Activated naive CD8-positive, alpha-beta T cell (primary cell): ENCODE data around the gene C11orf52.
A peak's percentile ranks its signal among the peaks of the same experiment; 100 is the strongest.

Experiments used
- H3K27ac Mint-ChIP-seq: one replicate; pipeline ENCODE4 v1.8.0; 2021; ENCODE audit warnings: mixed read lengths
- H3K27me3 Mint-ChIP-seq: one replicate; pipeline ENCODE4 v1.8.0; 2021; ENCODE audit warnings: mixed read lengths
- H3K36me3 Mint-ChIP-seq: one replicate; pipeline ENCODE4 v1.8.0; 2021; ENCODE audit warnings: mixed read lengths
- H3K4me1 Mint-ChIP-seq: one replicate; pipeline ENCODE4 v1.8.0; 2021; ENCODE audit warnings: low read depth, mixed read lengths
- H3K4me3 Mint-ChIP-seq: one replicate; pipeline ENCODE4 v1.8.0; 2021; ENCODE audit warnings: mild to moderate bottlenecking, mixed read lengths
- H3K9me3 Mint-ChIP-seq: one replicate; pipeline ENCODE4 v1.8.0; 2021; ENCODE audit warnings: low read depth, mixed read lengths

The C11orf52 gene

GRCh38 chr11:111942829-111943228, 24.1 kb downstream of the C11orf52 start:
- Mint-ChIP-seq H3K36me3 (peaks cover 11% of the 10 kb centered on the region), H3K27ac (peak overlapping the region; percentile 81), H3K27me3 (no peaks in the 10 kb centered on the region), H3K4me1 (peaks cover 51% of the 10 kb centered on the region), H3K4me3 (no peak overlapping the region), H3K9me3 (no peaks in the 10 kb centered on the region)

DNA sequence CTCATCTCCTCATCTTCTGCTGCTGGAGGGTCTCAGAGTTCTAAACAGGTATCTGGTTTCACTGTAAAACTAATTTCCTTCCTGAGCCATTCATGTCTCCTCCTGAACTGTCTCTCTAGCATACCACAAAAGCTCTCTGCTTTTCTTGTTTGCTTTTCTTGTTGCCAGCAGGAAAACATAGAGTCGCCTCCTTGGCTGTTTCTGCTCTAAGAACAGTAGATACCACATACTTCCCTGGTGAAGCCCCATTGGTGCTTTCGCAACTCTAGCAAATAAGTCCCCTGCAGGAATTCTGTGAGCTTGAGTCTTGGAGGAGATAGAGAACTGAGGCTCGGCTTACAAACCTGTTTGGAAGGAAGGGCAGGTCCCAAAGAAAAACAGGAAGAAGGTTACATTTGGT, 25.4 kb downstream of the C11orf52 start:
- Mint-ChIP-seq H3K27ac (peak overlapping the region; percentile 99), H3K36me3 (peaks cover 12% of the 10 kb centered on the region), H3K27me3 (no peaks in the 10 kb centered on the region), H3K4me3 (peak overlapping the region; percentile 78), H3K9me3 (no peaks in the 10 kb centered on the region), H3K4me1 (peaks cover 44% of the 10 kb centered on the region)

GRCh38 chr11:111944651-111945051, 25.9 kb downstream of the C11orf52 start:
- Mint-ChIP-seq H3K36me3 (peaks cover 15% of the 10 kb centered on the region), H3K4me1 (peaks cover 45% of the 10 kb centered on the region), H3K4me3 (peak overlapping the region; percentile 78), H3K27me3 (no peaks in the 10 kb centered on the region), H3K9me3 (no peaks in the 10 kb centered on the region), H3K27ac (peak overlapping the region; percentile 99)

GRCh38 chr11:111945198-111945597, 26.5 kb downstream of the C11orf52 start:
- Mint-ChIP-seq H3K4me1 (peaks cover 48% of the 10 kb centered on the region), H3K27ac (peak overlapping the region; percentile 99), H3K36me3 (peaks cover 18% of the 10 kb centered on the region)

GRCh38 chr11:111946499-111946898, 27.8 kb downstream of the C11orf52 start:
- peaks cover 40% of the 10 kb centered on the region for H3K4me1 Mint-ChIP-seq
- H3K4me3 Mint-ChIP-seq, result no peak overlapping the region
- H3K36me3 Mint-ChIP-seq, result peaks cover 11% of the 10 kb centered on the region
- H3K27ac Mint-ChIP-seq, result no peak overlapping the region
- no peaks in the 10 kb centered on the region for H3K9me3 Mint-ChIP-seq
- no peaks in the 10 kb centered on the region for H3K27me3 Mint-ChIP-seq

More at GRCh38 chr11:111945198-111945597, 26.5 kb downstream of the C11orf52 start:
- peak overlapping the region; percentile 78 for H3K4me3 Mint-ChIP-seq
- H3K27me3 Mint-ChIP-seq, result no peaks in the 10 kb centered on the region
- H3K9me3 Mint-ChIP-seq, result no peaks in the 10 kb centered on the region

DNA sequence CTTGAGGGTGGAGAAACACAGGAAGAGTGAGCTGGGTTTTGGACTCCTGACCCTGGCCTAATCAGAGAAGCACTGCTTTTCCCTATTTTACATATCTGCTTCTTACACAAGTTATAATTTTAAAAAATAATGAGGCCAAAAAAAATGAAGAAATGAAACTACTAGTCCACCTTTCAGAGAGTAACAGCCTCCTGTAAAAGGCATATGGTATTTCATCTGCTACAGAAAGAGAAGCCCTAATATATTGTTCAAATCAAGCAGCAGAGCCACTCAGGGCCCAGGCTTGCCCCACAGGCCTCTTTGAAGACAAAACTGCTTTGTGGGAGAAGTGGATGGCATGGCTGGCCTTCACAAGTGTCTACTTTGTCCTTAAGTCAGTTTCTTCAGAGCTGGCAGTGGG, 28.4 kb downstream of the C11orf52 start:
- Mint-ChIP-seq H3K27ac (peak overlapping the region; percentile 70), H3K36me3 (peaks cover 11% of the 10 kb centered on the region), H3K9me3 (no peaks in the 10 kb centered on the region), H3K27me3 (no peaks in the 10 kb centered on the region), H3K4me1 (peaks cover 40% of the 10 kb centered on the region), H3K4me3 (no peak overlapping the region)

GRCh38 chr11:111949519-111950426, 31.1 kb downstream of the C11orf52 start:
- peaks cover 24% of the 10 kb centered on the region for H3K4me1 Mint-ChIP-seq
- H3K9me3 Mint-ChIP-seq, result no peaks in the 10 kb centered on the region
- H3K36me3 Mint-ChIP-seq, result peaks cover 9% of the 10 kb centered on the region
- peak overlapping the region; percentile 72 for H3K27ac Mint-ChIP-seq
- no peaks in the 10 kb centered on the region for H3K27me3 Mint-ChIP-seq
- peak overlapping the region; percentile 38 for H3K4me3 Mint-ChIP-seq

- Mint-ChIP-seq H3K27ac (no peak overlapping the region), H3K4me1 (peaks cover 14% of the 10 kb centered on the region), H3K36me3 (peaks cover 9% of the 10 kb centered on the region), H3K4me3 (no peak overlapping the region), H3K9me3 (no peaks in the 10 kb centered on the region), H3K27me3 (no peaks in the 10 kb centered on the region)
Measured at GRCh38 chr11:111951565-111951964, 32.9 kb downstream of the C11orf52 start.

DNA sequence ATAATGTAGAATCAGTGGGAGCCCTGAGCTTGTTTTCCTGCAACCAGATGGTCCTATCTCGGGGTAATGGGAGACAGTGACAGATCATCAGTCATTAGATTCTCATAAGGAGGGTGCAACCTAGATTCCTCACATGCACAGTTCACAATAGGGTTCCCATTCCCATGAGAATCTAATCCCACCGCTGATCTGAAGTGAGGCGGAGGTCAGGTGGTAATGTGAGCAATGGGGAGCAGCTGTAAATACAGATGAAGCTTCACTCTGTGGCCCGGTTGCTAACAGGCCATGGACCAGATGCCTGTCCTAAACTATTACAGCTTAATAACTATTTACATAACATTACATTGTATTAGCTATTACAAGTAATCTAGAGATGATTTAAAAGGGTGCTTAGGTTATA, 35.4 kb downstream of the C11orf52 start:
- Mint-ChIP-seq H3K9me3 (no peaks in the 10 kb centered on the region), H3K27ac (no peak overlapping the region), H3K4me1 (peaks cover 8% of the 10 kb centered on the region), H3K36me3 (peaks cover 8% of the 10 kb centered on the region), H3K27me3 (no peaks in the 10 kb centered on the region), H3K4me3 (no peak overlapping the region)

DNA sequence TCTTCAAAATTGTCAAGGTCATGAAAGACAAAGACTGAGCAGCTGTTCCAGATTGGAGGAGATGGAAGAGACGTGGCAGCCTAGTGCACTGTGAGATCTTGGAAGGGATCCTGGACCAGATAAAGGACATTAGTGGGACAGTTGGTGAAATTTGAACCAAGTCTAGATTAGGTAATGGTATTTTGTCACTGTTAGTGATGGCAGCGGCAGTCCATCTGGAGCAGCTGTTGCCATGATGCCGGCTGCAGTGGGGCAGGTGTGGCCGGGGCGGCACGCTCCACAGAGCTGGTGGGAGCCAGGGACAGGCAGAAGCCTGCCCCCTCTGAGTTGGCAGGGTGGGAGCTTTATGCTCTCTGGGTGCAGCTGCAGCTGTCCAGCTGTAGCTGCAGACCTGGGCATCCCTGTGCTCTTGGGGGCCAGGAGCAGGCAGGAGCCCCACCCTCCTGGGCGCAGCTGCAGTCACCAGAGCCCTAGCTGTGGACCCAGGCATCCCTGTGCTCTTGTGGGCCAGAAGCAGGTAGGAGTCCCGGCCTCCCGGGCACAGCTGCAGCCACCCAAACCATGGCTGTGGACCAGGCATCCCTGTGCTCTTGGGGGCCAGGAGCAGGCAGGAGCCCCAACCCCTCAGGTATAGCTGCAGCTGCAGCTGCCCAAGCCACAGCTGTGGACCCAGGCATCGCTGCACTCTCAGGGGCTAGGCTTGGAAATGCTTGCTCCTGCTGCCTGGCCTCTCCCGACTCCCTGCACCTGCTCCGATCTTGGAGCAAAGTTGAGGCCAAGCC, 39.1 kb downstream of the C11orf52 start:
- H3K27ac Mint-ChIP-seq, result no peak overlapping the region
- H3K4me1 Mint-ChIP-seq, result no peaks in the 10 kb centered on the region

DNA sequence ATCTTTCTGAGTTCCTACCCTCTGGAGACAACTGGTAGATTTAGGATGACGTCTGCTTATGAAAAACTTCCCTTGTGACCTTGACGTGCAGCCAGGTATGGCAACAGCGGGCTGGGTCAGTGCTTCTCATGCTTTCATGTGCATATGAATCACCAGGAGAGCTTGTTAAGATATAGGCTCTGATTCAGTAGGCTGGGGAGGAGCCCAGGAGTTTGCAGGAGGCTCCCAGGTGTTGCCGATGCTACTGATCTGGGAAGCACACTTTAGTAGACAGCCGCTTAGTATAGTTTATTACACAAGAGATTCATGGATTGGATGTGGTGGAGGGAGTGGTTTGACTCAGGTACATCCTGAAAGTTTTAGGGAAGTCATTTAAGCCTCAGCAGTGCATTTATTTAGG, 42.2 kb downstream of the C11orf52 start:
- no peak overlapping the region for H3K4me3 Mint-ChIP-seq
- H3K27ac Mint-ChIP-seq, result no peak overlapping the region
- H3K4me1 Mint-ChIP-seq, result peaks cover 3% of the 10 kb centered on the region
- peaks cover 5% of the 10 kb centered on the region for H3K36me3 Mint-ChIP-seq
- no peaks in the 10 kb centered on the region for H3K27me3 Mint-ChIP-seq
- no peaks in the 10 kb centered on the region for H3K9me3 Mint-ChIP-seq

More for the DNA sequence above, 39.1 kb downstream of the C11orf52 start:
- Mint-ChIP-seq H3K4me3 (no peak overlapping the region), H3K9me3 (no peaks in the 10 kb centered on the region), H3K36me3 (peaks cover 2% of the 10 kb centered on the region), H3K27me3 (no peaks in the 10 kb centered on the region)

GRCh38 chr11:111961389-111962300, 42.9 kb downstream of the C11orf52 start:
- Mint-ChIP-seq H3K9me3 (no peaks in the 10 kb centered on the region), H3K36me3 (peaks cover 5% of the 10 kb centered on the region), H3K27me3 (no peaks in the 10 kb centered on the region), H3K4me1 (peaks cover 3% of the 10 kb centered on the region), H3K4me3 (no peak overlapping the region), H3K27ac (no peak overlapping the region)

DNA sequence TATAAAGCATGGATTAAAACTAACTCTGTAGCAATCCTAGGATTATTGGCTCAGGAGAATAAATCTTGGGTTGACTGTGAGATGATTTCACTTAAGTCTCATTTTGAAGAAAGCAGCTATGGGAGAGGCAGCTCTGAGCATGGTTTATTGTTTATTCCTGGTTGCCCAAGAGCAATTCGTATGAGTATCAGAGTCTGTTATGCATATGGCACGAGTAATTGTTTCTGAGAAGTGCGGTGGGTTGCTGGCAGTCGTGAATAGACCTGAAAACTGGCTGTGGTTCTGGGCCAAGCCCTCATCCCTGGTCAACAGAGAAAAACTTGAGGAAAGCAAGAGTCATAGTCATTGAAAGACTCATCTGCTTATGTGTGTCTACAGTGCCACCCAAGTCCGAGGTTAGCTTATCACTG, 45.2 kb downstream of the C11orf52 start:
- peak overlapping the region; percentile 34 for H3K27ac Mint-ChIP-seq
- peaks cover 13% of the 10 kb centered on the region for H3K36me3 Mint-ChIP-seq
- H3K27me3 Mint-ChIP-seq, result no peaks in the 10 kb centered on the region
- no peak overlapping the region for H3K4me3 Mint-ChIP-seq
- peaks cover 3% of the 10 kb centered on the region for H3K4me1 Mint-ChIP-seq
- H3K9me3 Mint-ChIP-seq, result no peaks in the 10 kb centered on the region

DNA sequence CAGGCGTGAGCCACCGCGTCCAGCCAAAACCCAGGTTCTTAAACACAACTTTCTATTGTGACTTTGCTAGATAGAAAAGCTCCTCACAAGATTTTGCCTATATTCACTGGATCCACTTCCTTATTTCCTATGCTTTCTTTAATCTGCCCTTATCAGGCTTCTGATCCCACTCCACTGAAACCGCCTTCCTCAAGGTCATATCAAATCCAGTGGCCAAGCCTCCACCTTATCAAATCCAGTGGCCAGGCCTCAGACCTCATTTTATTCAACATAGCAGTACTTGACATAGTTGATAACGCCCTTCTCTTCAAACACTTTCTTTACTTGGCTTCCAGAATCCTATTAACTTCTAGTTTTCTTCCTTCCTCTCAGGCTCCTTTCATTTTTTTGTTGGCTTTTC, 48.0 kb downstream of the C11orf52 start:
- Mint-ChIP-seq H3K27me3 (no peaks in the 10 kb centered on the region), H3K9me3 (no peaks in the 10 kb centered on the region), H3K4me1 (peaks cover 3% of the 10 kb centered on the region), H3K4me3 (no peak overlapping the region), H3K36me3 (peaks cover 17% of the 10 kb centered on the region), H3K27ac (no peak overlapping the region)
